OCI-LY1 (cell line): ENCODE results near the gene CNTNAP5.

Source experiments
- H2AFZ ChIP-seq: fragments of 200-600 bp; sonication (generic), shearing (Covaris generic); 2 replicates; pipeline ENCODE4 v1.6.0; 2014; ENCODE audit warnings: antibody characterized with exemption, mild to moderate bottlenecking, low read length
- H3F3A ChIP-seq: fragments of 200-600 bp; sonication (generic), shearing (Covaris generic); 2 replicates; pipeline ENCODE4 v1.6.0; 2014; ENCODE audit warnings: mild to moderate bottlenecking, antibody characterized with exemption, low read length, moderate library complexity; ENCODE audit not compliant: insufficient read depth
- H3K27ac ChIP-seq: fragments of 200-600 bp; sonication (generic); 2 replicates; pipeline ENCODE4 v1.5.1; 2014; ENCODE audit warnings: low read length, mixed run types, mild to moderate bottlenecking, low read depth; ENCODE audit not compliant: poor library complexity, severe bottlenecking
- H3K27me3 ChIP-seq: fragments of 200-600 bp; sonication (generic); 2 replicates; pipeline ENCODE4 v1.6.0; 2014; ENCODE audit warnings: antibody characterized with exemption, mild to moderate bottlenecking, low read length, moderate library complexity; ENCODE audit not compliant: insufficient read depth
- H3K36me3 ChIP-seq: fragments of 200-600 bp; sonication (generic); 2 replicates; pipeline ENCODE4 v1.6.1; 2014; ENCODE audit warnings: mild to moderate bottlenecking, antibody characterized with exemption, low read length, moderate library complexity, mixed read lengths; ENCODE audit not compliant: insufficient read depth
- H3K4me1 ChIP-seq: fragments of 200-600 bp; sonication (generic); 2 replicates; pipeline ENCODE4 v1.5.1; 2014; ENCODE audit warnings: mild to moderate bottlenecking, low read length, moderate library complexity; ENCODE audit not compliant: insufficient read depth, severe bottlenecking
- H3K4me2 ChIP-seq: fragments of 200-600 bp; sonication (generic), shearing (Covaris generic); 2 replicates; pipeline ENCODE4 v1.6.1; 2014; ENCODE audit warnings: low read length
- H3K4me3 ChIP-seq: fragments of 200-600 bp; sonication (generic); 2 replicates; pipeline ENCODE4 v1.5.1; 2014; ENCODE audit warnings: low read length, low read depth, mild to moderate bottlenecking, mixed read lengths; ENCODE audit not compliant: poor library complexity, severe bottlenecking
- H3K79me2 ChIP-seq: fragments of 200-600 bp; shearing (Covaris generic); 2 replicates; pipeline ENCODE4 v1.6.1; 2016; ENCODE audit warnings: mixed run types, low read length, mixed read lengths; ENCODE audit not compliant: insufficient read depth
- H3K9ac ChIP-seq: fragments of 200-600 bp; sonication (generic), shearing (Covaris generic); 2 replicates; pipeline ENCODE4 v1.6.1; 2014; ENCODE audit warnings: mild to moderate bottlenecking, low read length, mixed read lengths
- H3K9me2 ChIP-seq: fragments of 200-600 bp; sonication (generic), shearing (Covaris generic); 2 replicates; pipeline ENCODE4 v1.6.1; 2014; ENCODE audit warnings: low read depth, mild to moderate bottlenecking, low read length, mixed read lengths
- H3K9me3 ChIP-seq: fragments of 200-600 bp; shearing (Covaris generic); 2 replicates; pipeline ENCODE4 v1.6.1; 2014; ENCODE audit warnings: low read length, mixed read lengths
- H4K20me1 ChIP-seq: fragments of 200-600 bp; sonication (generic), shearing (Covaris generic); 2 replicates; pipeline ENCODE4 v1.6.0; 2016; ENCODE audit warnings: mild to moderate bottlenecking, low read length; ENCODE audit not compliant: insufficient read depth
- EZH2 ChIP-seq: fragments of 200-600 bp; sonication (generic), shearing (Covaris generic); IDR thresholded peaks from 2 replicates; pipeline ENCODE4 v1.8.0; 2017; ENCODE audit warnings: borderline replicate concordance, mixed run types, mild to moderate bottlenecking, antibody characterized with exemption, low read length, moderate library complexity, mixed read lengths
- TF ChIP-seq, protein P1 (sequence below): fragments of 200-600 bp; sonication (generic), shearing (Covaris generic); IDR thresholded peaks from 2 replicates; pipeline ENCODE4 v1.5.1; 2017; ENCODE audit warnings: mild to moderate bottlenecking, antibody characterized with exemption, low read length, moderate library complexity, mixed read lengths

Gene CNTNAP5

DNA sequence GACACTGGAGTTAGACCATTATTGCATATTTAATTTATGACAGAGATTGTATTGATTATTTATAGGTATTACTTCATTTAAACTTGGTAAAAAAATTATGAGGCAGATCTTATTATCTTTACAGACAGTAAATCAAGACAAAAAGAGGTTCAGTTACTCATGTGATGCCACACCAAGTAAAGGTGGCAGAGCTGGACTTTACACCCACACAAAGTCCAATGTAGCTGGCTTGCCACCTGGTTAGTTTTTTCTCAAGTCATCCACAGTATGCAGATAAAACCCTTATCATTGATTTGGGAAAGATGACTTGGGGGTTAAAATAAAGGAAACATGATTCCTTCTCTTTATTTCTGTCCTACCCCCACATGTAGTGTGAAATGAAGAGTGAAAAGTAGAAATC lies 137.2 kb downstream of the CNTNAP5 start:
- Histone ChIP-seq H3K27ac (no peak overlapping the region), H3K9me3 (no peaks in the 10 kb centered on the region), H3K9me2 (no peaks in the 10 kb centered on the region), H2AFZ (no peak overlapping the region), H4K20me1 (no peaks in the 10 kb centered on the region), H3K4me1 (no peaks in the 10 kb centered on the region), H3K4me2 (no peak overlapping the region), H3K36me3 (no peaks in the 10 kb centered on the region), H3K4me3 (no peak overlapping the region), H3K9ac (no peak overlapping the region), H3K79me2 (no peaks in the 10 kb centered on the region), H3K27me3 (no peaks in the 10 kb centered on the region), H3F3A (no peaks in the 10 kb centered on the region)
- TF ChIP-seq EZH2 = no peak
- TF ChIP-seq, protein P1, sequence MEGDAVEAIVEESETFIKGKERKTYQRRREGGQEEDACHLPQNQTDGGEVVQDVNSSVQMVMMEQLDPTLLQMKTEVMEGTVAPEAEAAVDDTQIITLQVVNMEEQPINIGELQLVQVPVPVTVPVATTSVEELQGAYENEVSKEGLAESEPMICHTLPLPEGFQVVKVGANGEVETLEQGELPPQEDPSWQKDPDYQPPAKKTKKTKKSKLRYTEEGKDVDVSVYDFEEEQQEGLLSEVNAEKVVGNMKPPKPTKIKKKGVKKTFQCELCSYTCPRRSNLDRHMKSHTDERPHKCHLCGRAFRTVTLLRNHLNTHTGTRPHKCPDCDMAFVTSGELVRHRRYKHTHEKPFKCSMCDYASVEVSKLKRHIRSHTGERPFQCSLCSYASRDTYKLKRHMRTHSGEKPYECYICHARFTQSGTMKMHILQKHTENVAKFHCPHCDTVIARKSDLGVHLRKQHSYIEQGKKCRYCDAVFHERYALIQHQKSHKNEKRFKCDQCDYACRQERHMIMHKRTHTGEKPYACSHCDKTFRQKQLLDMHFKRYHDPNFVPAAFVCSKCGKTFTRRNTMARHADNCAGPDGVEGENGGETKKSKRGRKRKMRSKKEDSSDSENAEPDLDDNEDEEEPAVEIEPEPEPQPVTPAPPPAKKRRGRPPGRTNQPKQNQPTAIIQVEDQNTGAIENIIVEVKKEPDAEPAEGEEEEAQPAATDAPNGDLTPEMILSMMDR = no peak

DNA sequence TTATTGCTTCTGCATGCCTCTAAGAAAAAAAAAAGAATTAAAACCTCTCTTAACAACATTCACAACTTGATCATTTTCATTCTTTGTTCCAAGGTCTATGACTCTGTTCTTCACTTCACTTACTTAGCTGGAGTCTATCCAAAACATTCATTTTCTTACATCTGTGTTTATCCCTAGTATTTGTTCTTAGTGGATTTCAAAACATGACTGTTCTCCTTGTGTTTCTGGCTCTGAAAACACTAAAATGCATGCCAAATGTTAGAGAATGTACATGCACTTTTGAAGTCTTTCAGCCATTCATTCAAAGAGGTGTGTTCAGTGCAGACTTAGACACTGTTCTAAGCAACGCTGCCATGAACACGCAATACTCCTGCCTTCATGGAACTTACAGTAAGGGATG lies 138.8 kb downstream of the CNTNAP5 start:
- no peaks in the 10 kb centered on the region for H3K27me3 ChIP-seq
- H3K36me3 ChIP-seq = no peaks in the 10 kb centered on the region
- H3K9me2 ChIP-seq = no peaks in the 10 kb centered on the region
- H3K4me3 ChIP-seq = no peak overlapping the region
- H3K9ac ChIP-seq = no peak overlapping the region
- H3K27ac ChIP-seq = no peak overlapping the region
- no peaks in the 10 kb centered on the region for H3K9me3 ChIP-seq
- H3K79me2 ChIP-seq = no peaks in the 10 kb centered on the region
- H3F3A ChIP-seq = no peaks in the 10 kb centered on the region
- no peak overlapping the region for H2AFZ ChIP-seq
- H3K4me1 ChIP-seq = no peaks in the 10 kb centered on the region
- TF ChIP-seq, protein P1 = no peak
- TF ChIP-seq EZH2 = no peak
- H4K20me1 ChIP-seq = no peaks in the 10 kb centered on the region
- H3K4me2 ChIP-seq = no peak overlapping the region

DNA sequence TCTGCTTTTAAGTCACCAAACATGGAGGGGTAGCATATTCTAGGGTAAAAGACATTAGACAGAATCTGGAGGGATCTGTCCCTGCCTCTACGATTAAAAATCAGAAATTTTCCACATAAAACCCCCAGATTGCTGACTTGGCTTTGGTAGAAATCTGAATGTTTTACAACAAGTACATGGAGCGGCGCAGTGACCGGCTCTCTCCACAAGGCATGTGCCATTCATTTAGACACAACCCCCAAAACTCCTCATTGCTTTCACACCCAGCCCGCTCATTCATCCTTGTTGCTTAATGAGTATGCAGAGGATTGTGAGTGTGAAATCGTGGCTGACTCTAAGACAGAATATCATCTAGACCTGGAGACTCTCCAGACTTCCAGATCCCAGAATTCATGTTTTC lies 140.6 kb downstream of the CNTNAP5 start:
- H3K27ac ChIP-seq = no peak overlapping the region

More for the DNA sequence above, 140.6 kb downstream of the CNTNAP5 start:
- H3K4me1 ChIP-seq = no peaks in the 10 kb centered on the region
- no peaks in the 10 kb centered on the region for H3F3A ChIP-seq
- H3K9ac ChIP-seq = no peak overlapping the region
- no peaks in the 10 kb centered on the region for H3K9me2 ChIP-seq
- H3K4me3 ChIP-seq = no peak overlapping the region
- no peaks in the 10 kb centered on the region for H3K27me3 ChIP-seq
- H3K79me2 ChIP-seq = no peaks in the 10 kb centered on the region
- no peaks in the 10 kb centered on the region for H4K20me1 ChIP-seq
- no peaks in the 10 kb centered on the region for H3K36me3 ChIP-seq
- H3K9me3 ChIP-seq = no peaks in the 10 kb centered on the region
- H2AFZ ChIP-seq = no peak overlapping the region
- H3K4me2 ChIP-seq = no peak overlapping the region
- TF ChIP-seq, protein P1 = no peak
- TF ChIP-seq EZH2 = no peak
